HG03457 (cell line): ENCODE data around the gene NOLC1.

Experiments used
- ATAC-seq: cut with Tn5 transposase; IDR thresholded peaks from one replicate; pipeline ENCODE4 v1.9.1; 2021; ENCODE audit warnings: moderate number of reproducible peaks; ENCODE audit not compliant: unreplicated experiment

NOLC1 gene

DNA sequence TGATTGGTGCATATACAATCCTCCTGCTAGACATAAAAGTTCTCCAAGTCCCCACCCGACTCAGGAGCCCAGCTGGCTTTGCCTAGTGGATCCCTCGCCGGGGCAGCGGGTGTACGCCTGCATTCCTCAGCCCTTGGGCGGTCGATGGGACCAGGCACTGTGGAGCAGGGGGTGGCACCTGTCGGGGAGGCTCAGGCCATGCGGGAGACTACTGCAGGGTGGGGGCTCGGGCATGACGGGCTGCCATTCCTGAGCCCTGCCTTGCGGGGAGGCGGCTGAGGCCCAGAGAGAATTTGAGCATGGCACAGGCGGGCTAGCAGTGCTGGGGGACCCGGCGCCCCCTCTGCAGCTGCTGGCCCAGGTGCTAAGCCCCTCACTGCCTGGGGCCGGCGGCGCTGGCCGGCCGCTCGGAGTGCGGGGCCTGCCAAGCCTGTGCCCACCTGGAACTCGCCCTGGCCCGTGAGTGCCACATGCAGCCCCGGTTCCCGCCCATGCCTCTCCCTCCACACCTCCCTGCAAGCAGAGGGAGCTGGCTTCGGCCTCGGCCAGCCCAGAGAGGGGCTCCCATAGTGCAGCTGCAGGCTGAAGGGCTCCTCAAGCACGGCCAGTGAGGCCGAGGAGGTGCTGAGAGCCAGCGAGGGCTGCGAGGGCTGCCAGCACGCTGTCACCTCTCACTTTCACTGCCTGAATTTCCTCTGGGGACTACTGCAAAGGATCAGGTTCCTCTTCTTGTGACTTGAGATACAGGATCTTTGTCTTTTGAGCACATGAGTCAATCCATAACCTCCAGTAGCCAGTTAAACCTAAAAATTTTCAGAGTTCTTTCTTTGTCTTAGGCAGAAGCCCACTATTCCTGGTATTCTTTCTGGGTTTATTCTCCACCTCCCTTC, 48.8 kb downstream of the NOLC1 start:
- no peak for ATAC-seq

DNA sequence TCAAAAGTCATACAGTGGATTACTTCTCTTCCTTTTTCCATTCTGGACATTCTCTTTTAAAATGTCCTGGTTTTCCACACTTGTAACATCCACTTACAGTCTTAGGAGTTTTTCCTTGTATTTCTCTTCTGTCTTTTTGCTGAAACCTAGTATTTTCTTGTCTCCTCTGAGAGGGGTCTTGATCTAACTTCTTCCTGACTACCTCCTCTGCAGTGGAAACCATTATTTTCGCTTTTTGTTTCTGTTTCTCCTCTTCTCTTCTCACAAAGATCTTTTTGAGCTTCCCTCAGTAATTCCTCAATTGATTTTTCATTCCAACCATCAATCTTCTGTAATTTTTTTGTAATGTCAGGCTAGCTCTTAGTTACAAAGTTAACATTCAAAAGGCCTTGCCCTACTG, 50.2 kb downstream of the NOLC1 start:
- ATAC-seq: no peak

DNA sequence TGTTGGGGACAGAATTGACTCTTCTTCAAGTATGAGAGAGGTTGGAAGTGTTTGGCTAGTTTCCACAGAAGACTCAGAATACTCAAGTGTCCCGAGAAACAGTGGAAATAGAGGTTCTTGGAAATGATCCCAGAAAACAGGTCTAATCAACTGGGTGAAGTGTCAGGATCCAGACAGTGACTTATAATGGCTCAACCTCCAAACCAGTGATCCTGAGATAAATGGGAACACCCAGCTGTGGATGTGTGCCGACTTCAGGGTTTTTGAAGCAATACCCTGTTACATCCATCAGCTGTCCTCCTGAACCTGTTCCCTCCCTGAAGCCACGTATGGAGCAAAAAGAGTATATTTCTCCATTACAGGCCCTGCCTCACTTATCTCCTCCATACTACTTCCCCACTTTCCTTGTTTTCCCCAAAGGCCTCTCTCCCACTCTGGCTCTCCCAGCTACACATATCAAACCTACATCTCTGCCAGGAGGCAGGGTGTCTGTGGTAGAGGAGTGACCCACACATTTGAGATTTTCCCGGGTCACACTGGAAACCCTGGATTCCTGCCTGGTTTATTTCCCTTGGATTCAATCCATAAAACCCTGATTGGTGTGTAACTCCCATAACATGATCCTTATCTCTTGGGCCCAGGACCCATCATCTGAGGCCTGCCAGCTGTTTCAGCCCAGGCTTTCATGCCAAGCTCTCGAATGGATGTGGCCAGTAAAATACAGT, 56.3 kb downstream of the NOLC1 start:
- ATAC-seq: no peak

DNA sequence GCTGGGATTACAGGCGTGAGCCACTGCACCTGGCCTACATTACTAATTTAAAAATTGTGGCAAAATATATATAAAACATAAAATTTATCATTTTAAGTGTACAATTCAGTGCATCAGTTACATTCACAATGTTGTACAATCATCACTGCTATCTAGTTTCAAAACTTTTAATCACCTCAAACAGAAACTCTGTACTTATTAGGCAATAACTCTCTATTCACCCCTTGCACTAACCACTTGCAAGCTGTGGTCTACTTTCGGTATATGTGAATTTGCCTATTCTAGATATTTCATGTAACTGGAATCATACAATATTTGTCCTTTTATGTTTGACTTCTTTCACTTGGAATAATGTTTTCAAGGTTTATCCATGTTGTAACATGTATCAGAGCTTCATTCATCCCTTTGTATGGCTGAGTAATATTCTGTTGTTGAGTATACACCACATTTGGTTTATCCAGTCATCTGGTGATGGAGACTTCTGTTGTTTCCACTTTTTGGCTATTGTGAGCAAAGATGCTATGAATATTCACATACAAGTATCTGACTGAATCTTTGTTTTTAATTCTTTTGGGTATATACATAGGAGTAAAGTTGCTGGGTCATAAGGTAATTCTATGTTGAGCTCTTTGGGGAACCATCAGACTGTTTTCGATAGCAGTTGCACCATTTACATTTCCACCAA, 59.6 kb downstream of the NOLC1 start:
- no peak for ATAC-seq
